Activated CD8-positive, alpha-beta memory T cell treated with anti-CD3 and anti-CD28 coated beads, Interleukin-2, amount 10 ng/mL, durations not matched to agents 7 days and 5 days (primary cell): ENCODE results near the gene TTYH2. TPM values are rescaled to one million over a fixed set of nuclear protein-coding genes. Genes with fewer than 3 reads are reported as not detected.
A peak's percentile ranks its signal among the peaks of the same experiment; 100 is the strongest.

Source experiments
- ATAC-seq: fragments of 150-1000 bp; cut with Tn5 transposase; one replicate; pipeline ENCODE4 v1.10.0; 2021; ENCODE audit warnings: moderate library complexity
- CTCF ChIA-PET: fragments of 350-600 bp; sonication (Branson Sonifier 250); formaldehyde crosslinking; loops from one replicate; lab custom pipeline; 2021; ENCODE audit warnings: antibody characterized with exemption; lab: Charles Lee
- DNase-seq: peaks from one replicate; pipeline ENCODE4 v3.0.0-alpha.2; 2020
- H3K27ac Mint-ChIP-seq: one replicate; pipeline ENCODE4 v1.8.0; 2021; ENCODE audit warnings: mild to moderate bottlenecking, mixed read lengths
- H3K27me3 Mint-ChIP-seq: one replicate; pipeline ENCODE4 v1.8.0; 2021; ENCODE audit warnings: mixed read lengths
- H3K36me3 Mint-ChIP-seq: one replicate; pipeline ENCODE4 v1.8.0; 2021; ENCODE audit warnings: mild to moderate bottlenecking, mixed read lengths
- H3K4me1 Mint-ChIP-seq: one replicate; pipeline ENCODE4 v1.8.0; 2021; ENCODE audit warnings: mixed read lengths
- H3K4me3 Mint-ChIP-seq: one replicate; pipeline ENCODE4 v1.8.0; 2021; ENCODE audit warnings: mild to moderate bottlenecking, moderate library complexity, mixed read lengths
- H3K9me3 Mint-ChIP-seq: one replicate; pipeline ENCODE4 v1.8.0; 2022; ENCODE audit warnings: low read depth, mixed read lengths
- total RNA-seq, 2 experiments: library from RNA; stranded (reverse); gene quantifications; one replicate each; pipeline ENCODE4 v1.2.3, GENCODE V29; 2021

TTYH2 gene
- total RNA-seq, 2 experiments from 2014 or later, result 7.1 to 12.8 TPM

DNA sequence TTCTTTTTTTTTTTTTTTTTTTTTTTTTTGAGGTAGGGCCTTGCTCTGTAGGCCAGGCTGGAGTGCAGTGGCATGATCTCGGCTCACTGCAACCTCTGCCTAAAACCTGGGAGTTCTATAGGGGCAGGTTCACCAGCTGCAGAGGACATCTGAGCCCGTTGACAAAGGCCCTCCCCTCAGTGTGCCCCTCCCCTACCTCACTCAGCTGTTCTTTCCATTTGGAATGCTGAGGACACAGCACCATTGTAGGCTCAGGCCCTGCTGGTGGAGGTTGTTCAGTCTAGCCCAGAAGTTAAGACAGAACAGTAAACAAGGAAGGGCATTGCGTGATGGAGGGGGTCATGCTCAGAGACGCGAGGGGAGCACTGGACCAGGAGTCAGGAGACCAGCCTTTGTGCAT, 90.8 kb downstream of the TTYH2 start:
- Mint-ChIP-seq H3K27ac (no peak overlapping the region), H3K27me3 (peaks cover 7% of the 10 kb centered on the region), H3K4me1 (peaks cover 18% of the 10 kb centered on the region), H3K9me3 (no peaks in the 10 kb centered on the region), H3K36me3 (peaks cover 2% of the 10 kb centered on the region), H3K4me3 (no peak overlapping the region)
- ATAC-seq (no peak), DNase-seq (no peak)
- CTCF ChIA-PET, result interaction anchor here (0.7 to 5.2 kb wide), 11 partner anchors 10 to 309 kb away, joined by 3 to 42 read pairs (median 4); partner anchors contain the start of genes BTBD17 and GPR142

DNA sequence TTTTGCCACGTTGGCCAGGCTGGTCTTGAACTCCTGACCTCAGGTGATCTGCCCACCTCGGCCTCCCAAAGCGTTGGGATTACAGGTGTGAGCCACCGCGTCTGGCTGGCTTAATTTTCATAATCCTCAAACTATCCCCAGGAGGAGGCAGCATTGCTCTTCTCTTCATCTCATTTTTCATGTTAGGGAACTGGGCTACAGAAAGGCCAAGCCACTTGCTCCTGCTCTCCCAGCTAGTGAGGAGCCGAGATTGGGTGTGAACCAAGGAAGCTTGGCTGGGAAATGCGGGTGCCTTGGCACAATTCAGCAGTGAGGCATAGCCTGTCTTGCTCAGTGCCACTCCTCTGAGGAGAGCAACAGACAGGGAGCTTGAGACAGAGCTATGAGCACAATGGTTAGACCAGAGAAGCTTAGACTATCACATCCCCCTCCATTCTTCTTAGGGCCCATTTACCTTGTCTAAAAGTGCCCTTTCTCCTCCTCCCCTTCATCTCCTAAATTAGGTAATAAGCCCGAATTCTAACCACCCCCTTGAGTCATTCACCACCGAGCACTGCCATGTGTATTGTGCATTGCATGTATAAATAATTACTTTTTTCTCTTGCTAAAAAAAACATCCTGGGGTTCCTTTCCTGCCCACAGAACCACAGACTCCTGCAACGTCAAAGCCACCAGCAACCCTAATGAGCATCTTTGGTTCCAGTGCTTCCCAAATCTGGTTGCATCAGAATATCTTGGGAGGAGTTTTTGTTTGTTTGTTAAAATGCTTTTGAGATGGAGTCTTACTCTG, 92.7 kb downstream of the TTYH2 start:
- CTCF ChIA-PET, result interaction anchor here (0.7 to 5.2 kb wide), 17 partner anchors 10 to 226 kb away, joined by 3 to 42 read pairs (median 5); partner anchors contain the start of genes BTBD17, CD300LB and GPR142
- Mint-ChIP-seq H3K27ac (no peak overlapping the region), H3K36me3 (peaks cover 2% of the 10 kb centered on the region), H3K4me3 (no peak overlapping the region), H3K4me1 (peaks cover 18% of the 10 kb centered on the region), H3K9me3 (no peaks in the 10 kb centered on the region), H3K27me3 (peaks cover 4% of the 10 kb centered on the region)
- DNase-seq, result no peak
- peak; percentile 46 for ATAC-seq

DNA sequence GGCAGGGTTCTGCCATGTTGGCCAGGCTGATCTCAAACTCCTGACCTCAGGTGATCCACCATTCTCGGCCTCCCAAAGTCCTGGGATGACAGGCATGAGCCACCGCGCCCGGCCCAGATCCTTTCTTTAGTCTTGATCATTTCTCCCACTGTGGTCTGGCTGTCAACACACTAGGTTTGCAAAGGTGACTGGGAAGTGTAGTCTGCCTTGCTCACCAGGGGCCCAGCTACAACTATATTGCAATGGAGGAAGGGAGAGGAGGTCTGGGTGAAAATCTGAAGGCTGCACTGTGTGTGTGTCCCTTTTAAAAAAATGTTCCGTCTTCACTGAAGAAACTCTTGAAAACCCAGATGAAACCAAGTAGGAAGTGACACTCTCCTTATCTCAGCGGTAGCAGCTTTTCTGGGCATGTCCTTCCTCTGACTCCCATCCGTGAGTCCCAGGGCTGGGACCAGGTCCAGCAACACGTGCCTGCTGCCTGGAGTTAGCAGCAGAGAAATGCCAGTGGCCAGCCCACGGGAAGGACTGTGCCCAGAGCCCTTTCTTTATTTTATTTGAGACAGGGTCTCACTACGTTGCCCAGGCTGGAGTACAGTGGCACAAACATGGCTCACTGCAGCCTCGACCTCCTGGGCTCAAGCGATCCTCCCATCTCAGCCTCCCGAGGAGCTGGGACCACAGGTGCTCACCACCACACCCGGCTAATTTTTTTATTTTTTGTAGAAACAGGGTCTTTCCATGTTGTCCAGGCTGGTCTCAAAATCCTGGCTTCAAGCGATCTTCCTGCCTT, 94.8 kb downstream of the TTYH2 start:
- no peak for DNase-seq
- peaks cover 5% of the 10 kb centered on the region for H3K9me3 Mint-ChIP-seq
- H3K27ac Mint-ChIP-seq, result no peak overlapping the region
- CTCF ChIA-PET, result interaction anchor here (1.0 to 1.9 kb wide), 4 partner anchors 20 to 186 kb away, joined by 3 to 12 read pairs (median 4); partner anchors contain the start of gene GPR142
- peaks cover 15% of the 10 kb centered on the region for H3K4me1 Mint-ChIP-seq
- H3K27me3 Mint-ChIP-seq, result peaks cover 4% of the 10 kb centered on the region
- H3K4me3 Mint-ChIP-seq, result no peak overlapping the region
- no peak for ATAC-seq
- peaks cover 2% of the 10 kb centered on the region for H3K36me3 Mint-ChIP-seq

DNA sequence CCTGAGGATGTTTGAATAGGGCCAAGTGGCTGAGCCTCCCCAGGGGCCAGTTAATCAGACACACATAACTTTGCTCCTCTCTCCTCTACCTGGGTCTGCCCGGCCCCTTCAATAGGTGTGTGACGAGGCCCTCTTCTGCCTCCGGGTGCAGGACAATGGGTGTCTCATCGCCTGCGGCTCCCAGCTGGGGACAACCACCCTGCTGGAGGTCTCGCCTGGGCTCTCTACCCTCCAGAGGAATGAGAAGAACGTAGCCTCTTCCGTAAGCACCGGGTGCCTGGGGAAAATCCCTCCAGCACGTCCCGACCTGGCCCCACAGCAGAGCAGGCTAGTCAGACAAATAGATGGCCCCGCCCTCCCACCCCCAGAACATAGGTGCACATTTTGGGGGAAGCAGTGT, 96.5 kb downstream of the TTYH2 start:
- H3K4me1 Mint-ChIP-seq, result peaks cover 15% of the 10 kb centered on the region
- H3K27ac Mint-ChIP-seq, result no peak overlapping the region
- peaks cover 5% of the 10 kb centered on the region for H3K9me3 Mint-ChIP-seq
- DNase-seq (no peak), ATAC-seq (no peak)
- peaks cover 4% of the 10 kb centered on the region for H3K27me3 Mint-ChIP-seq
- CTCF ChIA-PET, result no interaction called here
- H3K4me3 Mint-ChIP-seq, result no peak overlapping the region
- peaks cover 2% of the 10 kb centered on the region for H3K36me3 Mint-ChIP-seq

Other genes starting within 250 kb of the TTYH2 start
- 100 to 1,000 TPM; 921 to 988 TPM for gene RPL38, start 9.9 kb upstream of the TTYH2 start, total RNA-seq
- gene DNAI2, start 60.7 kb downstream of the TTYH2 start, total RNA-seq, result 1 to 10 TPM in 1 of 2 experiments, under 1 TPM in 1; 0.35 to 1.3 TPM
- gene KIF19, start 112.7 kb downstream of the TTYH2 start, total RNA-seq, result 1 to 10 TPM in 1 of 2 experiments, under 1 TPM in 1; 0.42 to 1.6 TPM
- not detected for gene BTBD17, start 148.3 kb downstream of the TTYH2 start, total RNA-seq
- not detected for gene GPR142, start 153.9 kb downstream of the TTYH2 start, total RNA-seq
- gene GPRC5C, start 218.5 kb downstream of the TTYH2 start, total RNA-seq, result not detected